ENCODE data around the gene TENM3.

- TF ChIP-seq CTCF (IDR thresholded peaks at IDR 0.05), result no peak
- no peak for TF ChIP-seq POLR2A (IDR thresholded peaks at IDR 0.05)
- no peak for TF ChIP-seq POLR2AphosphoS5 (IDR thresholded peaks at IDR 0.05; ENCODE audit: insufficient read depth in 1 of 2, low read depth in 1 of 2)
Observed at GRCh38 chr4:182289809-182290208, 46.6 kb downstream of the TENM3 start.

Measured in vagina (tissue), 2 donors.